CD4-positive, alpha-beta T cell treated with Interleukin-17A for 4 hours (primary cell): ENCODE measurements around the gene EXOC6B.

Experiments used
- DNase-seq: peaks from one replicate; pipeline ENCODE4 v3.0.0-alpha.2; 2020; ENCODE audit warnings: mixed read lengths

EXOC6B gene

DNA sequence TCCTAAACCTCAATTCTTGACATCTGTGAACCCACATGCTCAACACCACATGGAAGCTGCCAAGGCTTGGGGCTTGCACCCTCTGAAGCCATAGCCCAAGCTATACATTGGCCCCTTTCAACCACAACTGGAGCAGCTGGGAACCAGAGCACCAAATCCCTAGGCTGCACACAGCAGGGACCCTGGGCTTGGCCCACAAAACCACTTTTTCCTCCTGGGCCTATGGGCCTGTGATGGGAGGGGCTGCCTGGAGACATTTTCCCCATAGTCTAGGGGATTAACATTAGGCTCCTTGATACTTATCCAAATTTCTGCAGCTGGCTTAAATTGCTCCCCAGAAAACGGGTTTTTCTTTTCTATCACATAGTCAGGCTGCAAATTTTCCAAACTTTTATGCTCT lies 40.3 kb downstream of the EXOC6B start:
- no peak for DNase-seq

DNA sequence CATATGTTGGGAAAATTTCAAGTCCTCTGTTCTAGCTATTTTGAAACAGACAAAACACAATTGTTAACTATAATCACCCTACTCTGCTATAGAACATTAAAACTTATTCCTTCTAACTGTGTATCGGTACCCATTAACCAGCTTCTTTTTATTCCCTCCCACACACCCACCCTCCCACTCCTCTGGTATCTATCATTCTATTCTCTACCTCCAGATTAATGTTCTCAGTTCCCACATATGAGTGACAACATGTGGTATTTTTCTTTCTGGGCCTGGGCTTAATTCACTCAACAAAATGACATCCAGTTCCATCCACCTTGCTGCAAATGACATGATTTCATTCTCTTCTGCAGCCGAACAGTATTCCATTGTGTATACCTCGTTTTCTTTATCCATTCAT lies 43.3 kb downstream of the EXOC6B start:
- DNase-seq = no peak

DNA sequence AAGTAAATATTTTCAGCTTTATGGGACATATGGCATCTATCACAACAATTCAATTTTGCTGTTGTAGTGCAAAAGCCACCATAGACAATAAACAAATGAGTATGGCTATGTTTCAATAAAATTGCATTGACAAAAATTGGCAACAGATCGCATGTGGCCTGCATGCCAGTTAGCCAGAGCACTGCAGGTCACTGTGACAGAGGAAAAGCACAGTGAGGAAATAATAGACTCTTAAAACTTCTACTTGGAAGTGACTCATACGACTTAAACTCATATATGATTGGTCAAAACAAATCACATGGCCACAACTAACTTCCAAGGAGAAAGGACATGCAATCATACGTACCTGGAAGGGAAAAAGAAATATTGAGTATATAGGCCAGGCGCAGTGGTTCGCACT lies 44.4 kb downstream of the EXOC6B start:
- DNase-seq = no peak

DNA sequence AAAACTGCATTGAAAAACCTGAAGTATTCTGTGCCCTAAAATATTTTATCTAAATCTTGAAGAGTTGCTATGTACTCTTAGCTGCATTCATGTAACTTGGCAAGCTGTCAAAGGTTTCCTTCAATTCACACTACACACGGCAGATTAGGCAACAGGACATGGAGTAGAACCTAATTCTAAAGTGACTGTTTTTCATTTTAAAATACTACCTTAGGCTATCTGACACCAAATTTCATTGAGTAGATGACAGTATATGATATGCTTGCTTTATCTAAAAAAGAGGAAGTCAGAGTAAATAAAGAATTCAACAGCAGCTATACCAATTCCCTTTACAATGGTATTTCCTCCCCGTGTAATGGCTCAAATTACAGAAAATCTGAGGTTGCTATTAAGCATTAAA lies 45.4 kb downstream of the EXOC6B start:
- DNase-seq = no peak

DNA sequence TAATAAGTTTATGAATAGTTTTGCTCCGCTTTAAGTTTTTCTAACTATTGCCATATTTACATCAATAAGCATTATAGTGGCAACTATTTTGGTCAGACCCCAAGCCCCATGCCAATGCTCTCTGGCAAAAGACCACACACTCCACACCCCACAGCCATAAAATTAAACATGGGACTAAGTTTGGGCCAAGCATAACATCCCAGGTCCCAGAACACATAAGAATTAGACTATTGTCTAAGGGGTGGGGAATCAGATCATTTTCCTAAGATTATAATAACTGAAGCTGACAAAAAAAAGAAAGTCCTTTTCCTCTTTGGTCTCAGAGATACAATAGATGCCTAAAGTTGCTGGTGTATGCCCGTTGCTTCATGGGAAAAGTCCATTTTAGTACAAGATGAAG lies 46.3 kb downstream of the EXOC6B start:
- DNase-seq = no peak

- no peak for DNase-seq
Measured at GRCh38 chr2:72778410-72778809, 47.4 kb downstream of the EXOC6B start.

GRCh38 chr2:72770879-72771461 lies 54.9 kb downstream of the EXOC6B start:
- peak; percentile 73 for DNase-seq

GRCh38 chr2:72765997-72766609 lies 59.7 kb downstream of the EXOC6B start:
- DNase-seq = no peak

DNA sequence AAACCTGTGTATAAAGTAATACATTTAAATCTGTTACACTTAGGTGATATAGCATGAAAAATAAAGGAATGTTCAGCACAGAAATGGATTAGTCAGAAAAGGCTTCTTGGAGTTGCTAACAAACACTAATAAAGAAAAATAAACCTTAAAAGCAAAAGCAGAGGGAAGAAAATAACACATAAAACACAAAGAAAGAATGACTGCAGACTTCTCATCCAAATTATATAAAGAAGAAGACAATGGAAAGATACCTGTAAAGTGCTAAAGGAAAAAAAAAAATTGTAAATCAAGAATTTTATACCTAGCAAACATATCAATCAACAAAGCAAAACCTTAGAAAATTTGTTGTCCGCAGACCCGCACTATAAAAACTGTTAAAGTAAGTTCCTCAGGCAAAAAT lies 63.6 kb downstream of the EXOC6B start:
- DNase-seq = no peak

GRCh38 chr2:72759755-72760154 lies 66.1 kb downstream of the EXOC6B start:
- DNase-seq = no peak

- DNase-seq = no peak
Measured at GRCh38 chr2:72757177-72757775, 68.6 kb downstream of the EXOC6B start.

- no peak for DNase-seq
Measured at GRCh38 chr2:72755647-72756423, 70.0 kb downstream of the EXOC6B start.

GRCh38 chr2:72754628-72755320 lies 71.1 kb downstream of the EXOC6B start:
- no peak for DNase-seq

- DNase-seq = no peak
Measured at GRCh38 chr2:72750977-72751639, 74.7 kb downstream of the EXOC6B start.

- DNase-seq = no peak
Measured at GRCh38 chr2:72750466-72750865, 75.4 kb downstream of the EXOC6B start.

- DNase-seq = no peak
Measured at GRCh38 chr2:72747344-72747743, 78.5 kb downstream of the EXOC6B start.

DNA sequence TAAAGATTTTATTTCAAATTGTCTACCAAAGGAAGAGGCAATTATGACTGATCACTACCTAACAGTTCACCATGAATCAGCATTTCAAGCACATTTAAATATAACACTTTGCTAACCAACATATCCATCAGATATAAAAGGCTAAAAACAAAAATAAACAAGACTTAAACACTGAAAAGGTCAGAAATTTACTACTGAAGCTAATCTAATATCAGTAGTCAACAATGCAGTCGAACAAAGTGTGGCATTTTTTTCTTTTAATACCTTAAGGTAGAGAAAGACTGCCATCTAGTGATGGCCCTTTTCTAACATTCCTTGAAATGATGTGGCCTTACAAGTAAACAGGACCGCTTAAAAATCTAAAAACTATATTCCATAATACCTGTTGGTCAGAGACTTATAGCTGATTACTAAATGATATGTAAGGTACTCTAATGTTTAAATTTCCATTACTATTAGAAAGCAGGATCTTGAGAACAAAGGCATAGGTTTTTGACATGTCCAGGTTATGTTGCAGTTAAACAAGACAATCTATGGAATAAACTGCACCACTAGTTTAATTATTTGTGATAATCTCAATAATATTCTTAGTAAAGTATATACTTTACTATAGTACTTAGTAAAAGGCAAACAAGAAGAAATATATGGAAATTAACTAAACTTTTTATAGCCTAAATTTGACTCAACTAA lies 80.0 kb downstream of the EXOC6B start:
- no peak for DNase-seq

GRCh38 chr2:72744049-72744448 lies 81.8 kb downstream of the EXOC6B start:
- DNase-seq = no peak

- DNase-seq = no peak
Measured at GRCh38 chr2:72743481-72743880, 82.4 kb downstream of the EXOC6B start.

DNA sequence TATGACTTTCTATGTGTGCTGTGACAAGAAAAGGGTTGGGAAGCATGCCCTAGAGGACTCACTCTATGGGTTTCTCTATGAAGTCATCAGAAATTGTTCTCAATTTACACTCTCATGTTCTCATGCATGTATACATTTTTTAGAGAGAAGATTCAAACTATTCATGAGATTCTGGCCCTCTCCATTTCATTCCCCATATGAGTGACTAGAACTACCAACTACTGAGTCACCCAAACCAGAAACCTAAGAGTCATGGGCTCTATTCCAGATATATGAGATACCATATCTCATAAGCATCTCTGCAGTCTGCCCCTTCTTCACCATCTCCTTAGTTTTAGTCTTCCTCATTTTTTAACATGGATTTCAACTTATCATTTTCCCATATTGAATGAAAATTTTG lies 87.7 kb downstream of the EXOC6B start:
- DNase-seq = no peak

DNA sequence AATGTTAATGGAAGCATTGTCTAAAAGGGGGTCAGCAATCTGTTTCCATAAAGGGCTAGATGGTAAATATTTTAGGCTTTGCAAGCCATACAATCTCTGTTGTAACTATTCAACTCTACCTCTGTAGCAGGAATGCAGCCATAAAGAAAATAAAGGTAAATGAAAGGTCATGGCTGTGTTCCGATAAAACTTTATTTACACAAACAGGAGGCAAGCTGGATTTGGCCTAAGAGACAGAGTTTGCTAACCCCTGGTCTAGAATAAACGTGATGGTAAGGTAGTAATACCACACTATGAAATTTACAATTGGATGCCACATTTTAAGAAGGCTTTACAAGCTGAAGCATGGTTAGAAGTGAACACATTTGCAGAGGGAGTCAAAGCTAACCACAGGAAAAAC lies 91.4 kb downstream of the EXOC6B start:
- no peak for DNase-seq

DNA sequence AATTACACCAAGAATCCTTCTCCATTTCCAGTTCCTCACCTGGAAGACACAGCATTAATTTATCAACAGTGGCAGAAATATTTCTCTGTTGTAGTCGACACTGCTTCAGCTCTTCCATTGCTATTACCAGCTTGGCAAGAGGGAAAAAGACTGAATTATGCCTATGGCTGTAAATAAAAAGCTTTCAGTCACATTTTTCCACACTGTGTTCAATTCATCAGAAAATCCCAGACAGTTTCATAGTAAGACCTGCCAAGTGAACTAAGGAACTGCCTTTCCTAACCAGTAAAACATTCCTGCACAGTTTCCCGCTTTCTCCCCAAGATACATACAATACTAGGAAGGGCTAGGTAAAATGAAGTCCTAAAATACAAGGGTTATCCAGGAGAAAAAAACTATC lies 94.7 kb downstream of the EXOC6B start:
- no peak for DNase-seq
